D721Med (cell line): ENCODE measurements around the gene LCN1.
"Not testable (repeated sequence)": the region's sequence is repeated elsewhere in the genome, so short reads cannot be mapped to it uniquely, and the experiment has no call there.

Source experiments
- DNase-seq: peaks from one replicate; pipeline ENCODE4 v3.0.0; 2011; ENCODE audit warnings: low spot score; ENCODE audit not compliant: insufficient read length
- FAIRE-seq: peaks from 2 replicates; lab custom pipeline; 2011; peaks lifted over from hg19 to GRCh38; lab: Jason Lieb, UNC
- CTCF ChIP-seq: IDR thresholded peaks from 2 replicates; pipeline ENCODE4 v1.5.1; 2012; ENCODE audit warnings: mild to moderate bottlenecking, control low read depth; ENCODE audit not compliant: insufficient read depth; ENCODE audit errors: missing control alignments

LCN1 gene

GRCh38 chr9:135544981-135545635, 23.9 kb downstream of the LCN1 start:
- no peak for DNase-seq
- FAIRE-seq: no peak
- no peak for TF ChIP-seq CTCF

GRCh38 chr9:135545646-135546176, 24.5 kb downstream of the LCN1 start, which contains the start of gene OBP2A:
Gene OBP2A (plus strand): TSS chr9:135546126. CDS start chr9:135546181, 55 bp downstream.
- not testable (repeated sequence) for FAIRE-seq, DNase-seq

GRCh38 chr9:135546792-135547617, 25.8 kb downstream of the LCN1 start:
- FAIRE-seq, DNase-seq: not testable (repeated sequence)

GRCh38 chr9:135547756-135548736, 26.8 kb downstream of the LCN1 start:
- FAIRE-seq (no peak), DNase-seq (no peak)
- no peak for TF ChIP-seq CTCF

GRCh38 chr9:135549478-135550343, 28.5 kb downstream of the LCN1 start:
- not testable (repeated sequence) for FAIRE-seq

GRCh38 chr9:135550344-135550918, 29.2 kb downstream of the LCN1 start:
- FAIRE-seq: no peak
- DNase-seq: no peak
- no peak for TF ChIP-seq CTCF

More at GRCh38 chr9:135549478-135550343, 28.5 kb downstream of the LCN1 start:
- not testable (repeated sequence) for DNase-seq

- no peak for TF ChIP-seq CTCF
- FAIRE-seq: no peak
- no peak for DNase-seq
These were observed 29.8 kb downstream of the LCN1 start for GRCh38 chr9:135551031-135551430.
